Esophagus squamous epithelium (tissue), 5 donors: ENCODE measurements around the gene DLGAP1. TPM values are rescaled to one million over a fixed set of nuclear protein-coding genes. Genes with fewer than 3 reads are reported as not detected.

ENCODE experiments used
- DNase-seq: peaks from one replicate; lab custom pipeline; 2025; lab: John Stamatoyannopoulos, UW
- H3K27ac ChIP-seq, 4 donors: fragments of 200-600 bp; sonication (generic); one replicate each; pipeline ENCODE4 v1.5.1; 2016 to 2019; ENCODE audit warnings: mild to moderate bottlenecking in 1 of 4
- H3K27me3 ChIP-seq, 4 donors: fragments of 200-600 bp; sonication (generic); 1 replicate in 3 of 4; 2 replicates in 1 of 4; pipeline versions ENCODE4 v1.5.1 to v1.6.0; 2017 to 2021; ENCODE audit warnings: antibody characterized with exemption in 1 of 4
- H3K36me3 ChIP-seq, 3 donors: fragments of 200-600 bp; sonication (generic); one replicate each; pipeline ENCODE4 v1.5.1; 2016 to 2019
- H3K4me1 ChIP-seq, 3 donors: fragments of 200-600 bp; sonication (generic); one replicate each; pipeline ENCODE4 v1.5.1; 2017 to 2019
- H3K4me3 ChIP-seq, 4 donors: fragments of 200-600 bp; sonication (generic); 1 replicate in 3 of 4; 2 replicates in 1 of 4; pipeline ENCODE4 v1.5.1; 2016 to 2019; ENCODE audit warnings: mild to moderate bottlenecking in 2 of 4, moderate library complexity in 1 of 4
- H3K9me3 ChIP-seq, 3 donors: fragments of 200-600 bp; sonication (generic); one replicate each; pipeline ENCODE4 v1.5.1; 2016 to 2019
- POLR2A ChIP-seq, 4 donors: fragments of 450-650 bp; IDR thresholded peaks; one replicate each; pipeline ENCODE4 v1.6.1; 2017; ENCODE audit warnings: antibody characterized with exemption in 4 of 4, mild to moderate bottlenecking in 4 of 4, moderate library complexity in 3 of 4
- WGBS, 2 donors: methylation state at CpG; one replicate each; pipeline ENCODE4 v1.1.5; 2018; 5-methylcytosine and 5-hydroxymethylcytosine counted together
- intact Hi-C: fragments of 100-400 bp; cut with DNase I; formaldehyde crosslinking; loops from one replicate; pipeline ENCODE4 v1.15.0; 2022
- total RNA-seq, 4 donors: library from RNA; depleted of rRNA; stranded (reverse); fragments of >200 nt; gene quantifications; one replicate each; pipeline ENCODE4 v1.1.0, GENCODE V29; 2016
- TF ChIP-seq, protein P1 (sequence below), 6 experiments: fragments of 450-650 bp in 4 of 6; fragments of 200-600 bp in 2 of 6; sonication (generic) in 2 of 6; IDR thresholded peaks; one replicate each; pipeline ENCODE4 v1.5.1; 2016 to 2019; ENCODE audit warnings: antibody characterized with exemption in 6 of 6, mild to moderate bottlenecking in 4 of 6, moderate library complexity in 4 of 6
- donor health status: DM: yes; HTN: yes; CAD: no.

The DLGAP1 gene
- total RNA-seq, 4 donors from 2014 or later: 0.09 to 1.5 (median 0.52) TPM

DNA sequence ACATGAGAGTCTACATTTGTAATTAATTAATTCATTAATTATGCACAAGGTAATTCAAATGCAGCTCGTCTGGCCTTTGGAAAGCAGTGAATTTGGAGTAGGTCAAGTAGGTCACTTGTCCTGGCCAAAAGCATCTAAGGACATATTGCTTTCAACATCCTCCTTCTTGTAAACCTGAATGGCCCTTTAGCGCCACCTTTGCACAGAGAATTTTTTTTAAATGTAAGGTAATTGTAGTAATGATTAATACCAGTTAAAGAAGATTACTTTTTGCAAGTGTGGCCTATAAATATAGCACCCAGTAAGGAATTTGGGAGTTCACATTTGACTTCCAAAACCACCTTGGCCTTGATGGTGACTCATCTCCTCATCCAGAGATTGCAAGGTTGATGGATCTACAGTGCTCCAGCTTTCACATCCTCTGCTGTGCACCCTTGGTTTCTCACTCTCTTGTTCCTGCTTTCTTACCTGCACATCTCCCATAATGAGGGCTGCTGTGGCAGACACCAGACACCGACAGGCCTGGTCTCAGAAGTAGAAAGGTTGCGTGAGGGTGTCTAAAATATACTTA is 523.5 kb downstream of the DLGAP1 start:
- no peak for DNase-seq
- no peak overlapping the region for H3K4me3 ChIP-seq
- no peak overlapping the region for H3K27ac ChIP-seq
- no peak for TF ChIP-seq POLR2A (IDR thresholded peaks at IDR 0.05)
- TF ChIP-seq, protein P1, sequence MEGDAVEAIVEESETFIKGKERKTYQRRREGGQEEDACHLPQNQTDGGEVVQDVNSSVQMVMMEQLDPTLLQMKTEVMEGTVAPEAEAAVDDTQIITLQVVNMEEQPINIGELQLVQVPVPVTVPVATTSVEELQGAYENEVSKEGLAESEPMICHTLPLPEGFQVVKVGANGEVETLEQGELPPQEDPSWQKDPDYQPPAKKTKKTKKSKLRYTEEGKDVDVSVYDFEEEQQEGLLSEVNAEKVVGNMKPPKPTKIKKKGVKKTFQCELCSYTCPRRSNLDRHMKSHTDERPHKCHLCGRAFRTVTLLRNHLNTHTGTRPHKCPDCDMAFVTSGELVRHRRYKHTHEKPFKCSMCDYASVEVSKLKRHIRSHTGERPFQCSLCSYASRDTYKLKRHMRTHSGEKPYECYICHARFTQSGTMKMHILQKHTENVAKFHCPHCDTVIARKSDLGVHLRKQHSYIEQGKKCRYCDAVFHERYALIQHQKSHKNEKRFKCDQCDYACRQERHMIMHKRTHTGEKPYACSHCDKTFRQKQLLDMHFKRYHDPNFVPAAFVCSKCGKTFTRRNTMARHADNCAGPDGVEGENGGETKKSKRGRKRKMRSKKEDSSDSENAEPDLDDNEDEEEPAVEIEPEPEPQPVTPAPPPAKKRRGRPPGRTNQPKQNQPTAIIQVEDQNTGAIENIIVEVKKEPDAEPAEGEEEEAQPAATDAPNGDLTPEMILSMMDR (IDR thresholded peaks at IDR 0.05): no peak
- no peaks in the 10 kb centered on the region for H3K36me3 ChIP-seq
- H3K27me3 ChIP-seq: no peaks in the 10 kb centered on the region
- intact Hi-C loops: no loop called here
- H3K4me1 ChIP-seq: no peaks in the 10 kb centered on the region
- WGBS, 2 donors: 83 to 87% methylated on average over 2 to 4 of the region's 4 CpGs
- no peaks in the 10 kb centered on the region for H3K9me3 ChIP-seq

DNA sequence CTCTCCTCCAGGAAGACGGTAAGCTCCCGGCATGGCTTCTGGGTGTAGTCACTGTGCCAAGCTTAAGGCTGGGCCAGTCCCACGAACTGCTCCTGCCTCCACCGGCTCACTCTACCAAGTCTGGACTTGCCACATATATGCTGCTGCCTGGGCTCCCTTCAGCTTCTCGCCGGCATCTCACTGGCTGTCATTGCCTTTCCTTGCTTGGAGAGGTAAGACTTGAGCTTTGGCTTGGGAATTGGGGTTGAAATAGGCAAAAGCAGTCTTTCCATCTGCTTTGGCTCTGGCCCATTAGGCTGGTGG is 524.1 kb downstream of the DLGAP1 start:
- WGBS, 2 donors: 59 to 88% methylated on average over 2 to 6 of the region's 6 CpGs
- intact Hi-C loops: no loop called here

DNA sequence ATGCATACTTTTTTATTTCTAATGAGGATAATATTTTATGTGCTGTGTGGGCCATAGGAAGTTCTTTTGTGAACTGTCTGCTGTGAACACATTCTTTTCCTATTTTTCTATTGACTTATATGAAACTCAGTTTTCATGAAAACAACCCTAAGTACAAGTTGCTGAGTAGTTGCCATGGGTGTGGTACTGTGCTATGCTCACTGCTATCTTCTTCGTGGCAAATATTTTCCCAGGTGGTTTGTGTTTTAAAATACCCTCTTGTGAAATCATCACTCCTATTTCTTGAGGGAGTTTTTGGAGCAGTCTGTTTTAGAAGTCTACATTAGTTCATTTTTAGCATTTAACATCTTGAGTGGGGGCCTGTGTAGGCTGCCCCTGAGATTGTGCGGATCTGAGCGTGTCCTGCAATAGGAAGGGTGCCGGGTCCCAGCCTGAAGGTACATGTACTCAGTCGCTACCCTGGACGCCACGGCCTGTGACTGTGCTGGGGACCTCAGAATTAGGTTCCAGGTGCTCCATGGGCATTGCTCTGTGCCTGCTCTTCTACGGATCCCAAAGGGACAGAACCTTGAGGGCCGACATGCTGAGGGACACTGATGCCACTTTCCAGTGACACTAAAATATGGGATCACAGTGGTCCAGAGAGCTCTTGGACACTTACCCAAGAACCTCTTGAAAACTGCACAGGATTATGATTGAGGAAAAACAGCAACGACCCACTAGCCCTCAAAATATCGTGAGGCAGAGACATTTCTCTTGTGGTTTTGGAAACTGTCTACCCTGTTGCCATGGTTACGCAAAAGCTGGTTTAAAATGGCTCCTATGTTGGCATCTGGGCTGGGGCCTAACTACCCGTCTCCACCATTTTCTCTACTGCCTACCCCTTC is 524.7 kb downstream of the DLGAP1 start:
- Histone ChIP-seq H3K4me3 (no peak overlapping the region), H3K27ac (no peak overlapping the region), H3K4me1 (no peaks in the 10 kb centered on the region), H3K36me3 (no peaks in the 10 kb centered on the region), H3K27me3 (no peaks in the 10 kb centered on the region), H3K9me3 (no peaks in the 10 kb centered on the region)
- TF ChIP-seq, protein P1 (IDR thresholded peaks at IDR 0.05): no peak
- TF ChIP-seq POLR2A (IDR thresholded peaks at IDR 0.05): no peak
- DNase-seq: no peak
- intact Hi-C loops: no loop called here
- WGBS, 2 donors: 59 to 83% methylated on average over 4 to 7 of the region's 13 CpGs

More for the DNA sequence above, 524.1 kb downstream of the DLGAP1 start:
- TF ChIP-seq, protein P1 (IDR thresholded peaks at IDR 0.05): no peak
- no peak for TF ChIP-seq POLR2A (IDR thresholded peaks at IDR 0.05)
- no peak for DNase-seq
- no peak overlapping the region for H3K27ac ChIP-seq
- no peaks in the 10 kb centered on the region for H3K9me3 ChIP-seq
- no peaks in the 10 kb centered on the region for H3K4me1 ChIP-seq
- H3K27me3 ChIP-seq: no peaks in the 10 kb centered on the region
- no peaks in the 10 kb centered on the region for H3K36me3 ChIP-seq
- H3K4me3 ChIP-seq: no peak overlapping the region

DNA sequence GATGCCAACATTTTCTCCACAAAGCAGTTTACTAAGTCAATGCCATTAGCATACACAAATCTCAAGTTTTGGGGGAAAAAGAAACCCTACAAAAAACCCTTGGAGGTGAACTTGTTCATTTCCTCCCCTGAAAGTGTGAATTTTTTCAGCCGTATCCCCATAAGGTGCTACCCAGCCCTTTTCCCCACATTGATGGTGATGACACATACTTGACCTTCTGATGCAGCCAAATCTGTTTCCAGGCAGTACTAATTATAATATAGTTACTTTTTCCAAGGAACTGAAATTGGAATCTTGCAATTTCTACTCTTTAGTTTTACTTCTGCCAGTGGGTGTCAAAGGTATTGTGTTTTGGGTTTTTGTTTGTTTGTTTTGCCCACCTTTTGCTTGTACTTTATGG is 530.7 kb downstream of the DLGAP1 start:
- DNase-seq: no peak
- intact Hi-C loops: no loop called here
- TF ChIP-seq, protein P1 (IDR thresholded peaks at IDR 0.05): no peak
- TF ChIP-seq POLR2A (IDR thresholded peaks at IDR 0.05): no peak
- Histone ChIP-seq H3K4me1 (peaks cover 0 to 6% (median 0%) of the 10 kb centered on the region in 3 donors), H3K27me3 (no peaks in the 10 kb centered on the region), H3K4me3 (no peak overlapping the region), H3K36me3 (no peaks in the 10 kb centered on the region), H3K9me3 (no peaks in the 10 kb centered on the region), H3K27ac (no peak overlapping the region)
- WGBS, 2 donors: 40 to 57% methylated on average over 1 of the region's 1 CpG

DNA sequence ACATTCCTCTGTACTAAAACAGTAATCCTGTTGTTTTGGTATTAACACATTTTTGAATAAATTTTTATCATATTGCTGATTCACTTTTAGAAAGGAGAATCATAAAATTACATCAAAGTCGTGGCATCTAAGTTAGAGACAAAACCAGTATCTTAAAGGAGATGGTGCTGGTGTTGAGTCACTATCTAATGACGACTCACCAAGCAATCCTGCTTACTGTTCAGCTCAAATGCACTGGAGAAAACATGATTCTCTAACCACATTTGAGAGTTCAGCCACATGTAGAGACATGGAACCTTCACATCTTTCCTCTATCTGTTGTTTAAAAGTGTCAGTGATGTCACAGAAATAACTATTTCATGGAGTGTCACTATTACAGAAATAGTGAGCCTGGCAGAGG is 531.4 kb downstream of the DLGAP1 start:
- DNase-seq: no peak
- TF ChIP-seq, protein P1 (IDR thresholded peaks at IDR 0.05): no peak
- no peak for TF ChIP-seq POLR2A (IDR thresholded peaks at IDR 0.05)
- Histone ChIP-seq H3K36me3 (no peaks in the 10 kb centered on the region), H3K4me3 (no peak overlapping the region), H3K9me3 (no peaks in the 10 kb centered on the region), H3K27me3 (no peaks in the 10 kb centered on the region), H3K4me1 (peaks cover 0 to 6% (median 0%) of the 10 kb centered on the region in 3 donors), H3K27ac (no peak overlapping the region)
- WGBS, 2 donors: 20 to 51% methylated on average over 2 of the region's 2 CpGs
- intact Hi-C loops: no loop called here
